GM12878 (cell line): ENCODE results near the gene CCDC141. TPM values are rescaled to one million over a fixed set of nuclear protein-coding genes. Genes with fewer than 3 reads are reported as not detected.

ENCODE experiments used
- ATAC-seq: fragments of 200-7000 bp; cut with Tn5 transposase; 3 replicates; pipeline ENCODE4 v1.9.1; 2020; ENCODE audit warnings: mild to moderate bottlenecking, moderate library complexity
- BruUV-seq: library from RNA; stranded (reverse); fragments of 400-500 nt; replicated peaks from 2 replicates; lab custom pipeline; 2021; lab: Mats Ljungman, UMichigan
- CTCF ChIA-PET: fragments of 300-600 bp; sonication (Branson Sonifier 250); formaldehyde crosslinking; extraction: SDS; loops from one replicate; lab custom pipeline; 2021; ENCODE audit warnings: inconsistent platforms; lab: Yijun Ruan, JAX
- POLR2A ChIA-PET: fragments of 350-600 bp; formaldehyde crosslinking; extraction: SDS; loops from one replicate; lab custom pipeline; 2021; ENCODE audit warnings: inconsistent platforms; lab: Charles Lee
- RAD21 ChIA-PET: fragments of 300-600 bp; sonication (Branson Sonifier 250); formaldehyde crosslinking; loops from one replicate; lab custom pipeline; 2023; ENCODE audit warnings: antibody characterized with exemption; ENCODE audit not compliant: unreplicated experiment; lab: Charles Lee
- SMC1A ChIA-PET: fragments of 300-600 bp; sonication (Branson Sonifier 250); formaldehyde crosslinking; loops from one replicate; lab custom pipeline; 2023; ENCODE audit not compliant: unreplicated experiment, uncharacterized antibody; lab: Charles Lee
- DNase-seq: peaks from one replicate; pipeline ENCODE4 v3.0.0-alpha.2; 2011; ENCODE audit warnings: low read depth, low spot score
- FAIRE-seq: peaks from 3 replicates; lab custom pipeline; 2011; peaks lifted over from hg19 to GRCh38; lab: Jason Lieb, UNC
- H2AFZ ChIP-seq: 2 replicates; pipeline ENCODE4 v1.6.0; 2011; ENCODE audit warnings: low read depth, low read length, control low read depth; ENCODE audit not compliant: control insufficient read depth
- H3K27ac ChIP-seq: 2 replicates; pipeline ENCODE4 v1.5.1; 2011; ENCODE audit warnings: control low read depth; ENCODE audit not compliant: control insufficient read depth, insufficient read depth
- H3K27me3 ChIP-seq, 2 experiments: replicated peaks in 1 of 2; 2 replicates each; pipeline versions ENCODE4 v1.6.0 to v1.6.1; 2011; ENCODE audit warnings: low read length in 1 of 2; ENCODE audit not compliant: control insufficient read depth in 2 of 2, insufficient read depth in 2 of 2
- H3K36me3 ChIP-seq, 2 experiments: 2 replicates each; pipeline ENCODE4 v1.5.1; 2011; ENCODE audit warnings: low read length in 1 of 2; ENCODE audit not compliant: control insufficient read depth in 2 of 2, insufficient read depth in 2 of 2
- H3K4me1 ChIP-seq: 2 replicates; pipeline ENCODE4 v1.6.1; 2011; ENCODE audit warnings: mild to moderate bottlenecking, low read length, moderate library complexity, mixed read lengths; ENCODE audit not compliant: control insufficient read depth, insufficient read depth
- H3K4me2 ChIP-seq: 2 replicates; pipeline ENCODE4 v1.6.0; 2011; ENCODE audit warnings: control low read depth; ENCODE audit not compliant: control insufficient read depth, insufficient read depth
- H3K4me3 ChIP-seq: fragments of 200-600 bp; sonication (generic); 2 replicates; pipeline ENCODE4 v1.5.1; 2016
- H3K79me2 ChIP-seq: 2 replicates; pipeline ENCODE4 v1.6.0; 2011; ENCODE audit warnings: low read length; ENCODE audit not compliant: control insufficient read depth, insufficient read depth
- H3K9ac ChIP-seq: 2 replicates; pipeline ENCODE4 v1.8.0; 2011; ENCODE audit warnings: low read length, control low read depth, mixed read lengths; ENCODE audit not compliant: control insufficient read depth, insufficient read depth
- H3K9me3 ChIP-seq: replicated peaks from 3 replicates; pipeline ENCODE4 v1.5.1; 2011; ENCODE audit warnings: mild to moderate bottlenecking, low read length; ENCODE audit not compliant: control insufficient read depth, insufficient read depth
- H4K20me1 ChIP-seq: 2 replicates; pipeline ENCODE4 v1.6.0; 2011; ENCODE audit not compliant: control insufficient read depth, insufficient read depth
- BACH1 ChIP-seq: fragments of 450-650 bp; IDR thresholded peaks from 2 replicates; pipeline ENCODE4 v1.6.1; 2017; ENCODE audit warnings: mild to moderate bottlenecking, borderline replicate concordance
- CHD4 ChIP-seq: fragments of 200-600 bp; sonication (generic); IDR thresholded peaks from 2 replicates; pipeline ENCODE4 v1.6.1; 2016; ENCODE audit warnings: mild to moderate bottlenecking
- EZH2 ChIP-seq: IDR thresholded peaks from 2 replicates; pipeline ENCODE4 v1.6.1; 2012; ENCODE audit warnings: low read depth, mild to moderate bottlenecking, control low read depth, inconsistent platforms, low read length, borderline replicate concordance; ENCODE audit not compliant: control insufficient read depth
- NR2C1 ChIP-seq: fragments of 450-650 bp; IDR thresholded peaks from 2 replicates; pipeline ENCODE4 v1.6.1; 2017; ENCODE audit warnings: antibody characterized with exemption, mild to moderate bottlenecking, moderate library complexity
- NR2F1 ChIP-seq: fragments of 450-650 bp; conservative IDR thresholded peaks from 2 replicates; pipeline ENCODE4 v1.6.1; 2017; ENCODE audit warnings: mild to moderate bottlenecking
- POLR2AphosphoS2 ChIP-seq: IDR thresholded peaks from 2 replicates; pipeline ENCODE4 v1.6.1; 2011; ENCODE audit warnings: low read depth, mild to moderate bottlenecking, low read length, improper control_type of control experiment, moderate library complexity
- POLR2AphosphoS5 ChIP-seq: IDR thresholded peaks from 2 replicates; pipeline ENCODE4 v1.6.1; 2011; ENCODE audit warnings: mild to moderate bottlenecking, low read length, inconsistent platforms
- SIN3A ChIP-seq: IDR thresholded peaks from 2 replicates; pipeline ENCODE4 v1.6.1; 2012; ENCODE audit warnings: low read depth, low read length, improper control_type of control experiment
- TCF7 ChIP-seq: IDR thresholded peaks from 2 replicates; pipeline ENCODE4 v1.6.1; 2014; ENCODE audit warnings: antibody characterized with exemption, borderline replicate concordance
- WGBS: methylation state at CpG from one replicate; pipeline ENCODE4 v1.1.6; 2016; ENCODE audit warnings: low lambda C conversion rate; ENCODE audit not compliant: insufficient replicate concordance, insufficient coverage; ENCODE audit errors: missing lambda C conversion rate; 5-methylcytosine and 5-hydroxymethylcytosine counted together
- in situ Hi-C: fragments of 300-500 bp; cut with MboI; formaldehyde crosslinking; loops from 9 replicates; pipeline ENCODE4 v1.14.3; 2018; ENCODE audit warnings: mixed read lengths
- intact Hi-C: fragments of 100-400 bp; cut with micrococcal nuclease; formaldehyde crosslinking; loops from one replicate; pipeline ENCODE4 v1.14.2; 2022; ENCODE audit not compliant: unreplicated experiment
- polyA plus RNA-seq, 11 experiments: library from polyadenylated mRNA; depleted of rRNA in 4 of 11; unstranded in 6 of 11; stranded (reverse) in 5 of 11; fragments of >200 nt; fragmentation: Nextera tagmentation in 4 of 11; fragmentation: Illumina TruSeq in 1 of 11; extraction: Ambion mirVana in 4 of 11; extraction: Trizol in 1 of 11; gene quantifications; 1 replicate in 1 of 11; 2 replicates in 10 of 11; pipeline versions ENCODE4 v1.2.1 to v1.2.3, GENCODE V29; 2011 to 2016; ENCODE audit warnings: inconsistent platforms in 2 of 11, missing spikeins in 2 of 11, low read depth in 1 of 11
- total RNA-seq, 4 experiments: library from RNA; depleted of rRNA in 3 of 4; stranded (reverse); fragments of >200 nt in 3 of 4; fragmentation: Illumina TruSeq in 1 of 4; extraction: Trizol in 1 of 4; gene quantifications; 2 replicates each; pipeline versions ENCODE4 v1.2.1 to v1.2.3, GENCODE V29; 2013 to 2021

Gene CCDC141
- total and polyA plus RNA-seq, 10 of the 15 experiments (the other 5 are each of a cell fraction or from before 2014, with no cell fraction given): 0.84 to 12.5 (median 3.6) TPM

- CTCF ChIA-PET: interaction anchor here (1.0 to 1.2 kb wide), 6 partner anchors 12 to 237 kb away, joined by 3 to 7 read pairs (median 4); no protein-coding TSS in a partner anchor
- RAD21 ChIA-PET: interaction anchor here (0.9 to 1.0 kb wide), 2 partner anchors 12 to 22 kb away, joined by 4 read pairs; no protein-coding TSS in a partner anchor
- BruUV-seq: no TSS peak
- Histone ChIP-seq H3K4me2 (no peak overlapping the region), H4K20me1 (no peaks in the 10 kb centered on the region), H3K9ac (no peak overlapping the region), H3K27me3 (no peaks in the 10 kb centered on the region), H2AFZ (no peak overlapping the region), H3K27ac (no peak overlapping the region), H3K9me3 (no peaks in the 10 kb centered on the region), H3K4me3 (no peak overlapping the region), H3K79me2 (no peaks in the 10 kb centered on the region), H3K4me1 (no peaks in the 10 kb centered on the region), H3K36me3 (peaks cover 0 to 2% of the 10 kb centered on the region in 2 experiments; a peak in 1 of 4 replicates)
- in situ Hi-C loops (no loop called here), intact Hi-C loops (no loop called here)
- WGBS: 83% methylated on average over 10 of the region's 10 CpGs
- ATAC-seq: no peak
- POLR2A ChIA-PET: no interaction called here
- TF ChIP-seq TCF7 (no peak), EZH2 (no peak), SIN3A (no peak), CHD4 (no peak), NR2F1 (no peak), NR2C1 (no peak), POLR2AphosphoS2 (no peak), POLR2AphosphoS5 (no peak), BACH1 (no peak)
- no peak for FAIRE-seq
- no peak for DNase-seq
- SMC1A ChIA-PET: interaction anchor here (0.7 to 1.4 kb wide), 3 partner anchors 17 to 346 kb away, joined by 3 read pairs; no protein-coding TSS in a partner anchor
These were observed 266.0 kb downstream of the CCDC141 start for GRCh38 chr2:178783889-178784288.
